ENCODE results near the gene TMEM30B. TPM values are rescaled to one million over a fixed set of nuclear protein-coding genes. Genes with fewer than 3 reads are reported as not detected.

TMEM30B gene
- total and polyA plus RNA-seq, 2 of the 4 experiments (the other 2 are of a cell fraction), result 0.03 TPM; not detected in 1

DNA sequence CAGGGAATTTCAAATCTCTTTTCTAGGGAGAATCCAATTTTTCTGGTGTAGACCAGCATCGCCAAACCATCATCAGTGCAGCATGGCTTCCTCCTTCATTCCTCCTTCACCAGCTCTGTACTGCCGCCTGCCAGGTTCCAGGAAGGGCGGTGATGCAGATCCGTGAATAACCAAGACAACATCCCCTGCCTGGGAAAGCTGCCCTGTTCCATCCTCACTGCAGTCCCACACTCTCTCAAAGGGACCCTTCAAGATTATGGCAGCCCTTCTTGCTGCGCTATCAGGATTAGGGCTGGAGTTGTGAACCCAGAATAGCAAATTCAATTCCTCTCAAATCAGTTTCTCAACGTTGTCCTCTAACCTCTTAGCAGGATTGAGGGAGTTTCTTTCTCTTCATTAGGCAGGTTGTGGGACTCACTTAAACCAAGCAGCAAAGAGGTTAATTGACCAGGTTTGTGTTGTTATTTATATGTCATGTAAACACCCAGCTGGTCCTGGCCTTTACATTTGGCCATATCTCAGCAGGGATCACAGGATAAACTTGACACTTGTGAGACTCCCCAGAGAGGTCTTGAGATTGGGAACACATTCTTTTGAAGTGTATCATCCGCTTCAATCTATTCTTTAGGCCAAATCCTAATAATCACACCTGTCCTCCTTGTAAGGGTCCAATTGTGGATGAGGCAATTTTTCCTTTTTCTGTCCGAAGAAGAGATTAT lies 26.2 kb downstream of the TMEM30B start:
- H3K18ac ChIP-seq (ENCODE audit: low read depth, low read length), result peak overlapping the region; percentile 2
- H4K91ac ChIP-seq (ENCODE audit: insufficient read depth, low read depth, low read length), result peak overlapping the region; percentile 66
- peaks cover 14% of the 10 kb centered on the region for H3K9me1 ChIP-seq (ENCODE audit: insufficient read depth, low read length)
- H3K9me3 ChIP-seq (ENCODE audit: control insufficient read depth, insufficient read depth, low read length), result no peaks in the 10 kb centered on the region
- dilution Hi-C loops (cut with HindIII; ENCODE audit: low sequenced_read_pairs, unreplicated experiment) (no loop called here), intact Hi-C loops (cut with micrococcal nuclease) (loop anchor here (5.0 kb wide), 1 partner anchor 608 kb away; the partner anchor contains the start of gene SIX1), in situ Hi-C loops (cut with MboI; ENCODE audit: low sequenced_read_pairs) (loop anchor here (5.0 kb wide), 3 partner anchors 273 to 623 kb away; partner anchors contain the start of genes SLC38A6 and TRMT5)
- peak overlapping the region; percentile 46; the same call in 1 of the 2 replicates for H4K5ac ChIP-seq (ENCODE audit: low read depth, low read length)
- CTCF ChIA-PET, result no interaction called here
- no peaks in the 10 kb centered on the region for H3K27me3 ChIP-seq (ENCODE audit: control insufficient read depth, insufficient read depth, low read length)
- H2AK9ac ChIP-seq (replicated peaks; ENCODE audit: low read depth, low read length, poor library complexity), result peak overlapping the region; percentile 79
- peak overlapping the region; percentile 95; the same call in 2 of the 3 replicates for H2BK15ac ChIP-seq (ENCODE audit: low read depth, low read length)
- no peak overlapping the region for H3K56ac ChIP-seq (ENCODE audit: extremely low read depth, insufficient read depth, low read length)
- peak overlapping the region; percentile 49 for H2AFZ ChIP-seq (replicated peaks; ENCODE audit: low read length, poor library complexity)
- H3K14ac ChIP-seq (replicated peaks; ENCODE audit: low read depth, low read length), result peak overlapping the region; percentile 77
- peak overlapping the region; percentile 85 for H3K4ac ChIP-seq (ENCODE audit: low read depth, low read length)
- H4K20me1 ChIP-seq (ENCODE audit: insufficient read depth, low read length), result no peaks in the 10 kb centered on the region
- peak overlapping the region; percentile 15 for H2BK5ac ChIP-seq (ENCODE audit: low read depth, low read length, poor library complexity, severe bottlenecking)
- peaks cover 0 to 3% of the 10 kb centered on the region in 2 experiments; a peak in 1 of 4 replicates for H3K79me1 ChIP-seq (ENCODE audit: low read depth in 1 of 2, low read length in 2 of 2)
- peak overlapping the region; percentile 84 for H2BK20ac ChIP-seq (ENCODE audit: low read depth, low read length)
- no TSS peak for BruUV-seq (replicated peaks)
- POLR2A ChIA-PET (ENCODE audit: unreplicated experiment), result no interaction called here
- peak overlapping the region; percentile 56; the same call in 1 of the 2 replicates for H3K23ac ChIP-seq (ENCODE audit: low read depth, low read length)
- H3K9ac ChIP-seq (ENCODE audit: low read depth, low read length), result no peak overlapping the region
- ATAC-seq (ENCODE audit: low read depth) (no peak), DNase-seq (no peak)
- peak overlapping the region; percentile 92 for H2BK120ac ChIP-seq (ENCODE audit: low read depth, low read length)
- no peaks in the 10 kb centered on the region for H3K36me3 ChIP-seq (ENCODE audit: control insufficient read depth, insufficient read depth, low read length)
- no peak overlapping the region for H3K27ac ChIP-seq (ENCODE audit: insufficient read depth, low read length)
- no CpG with 5 or more reads among the region's 8 CpGs for WGBS, 2 experiments (ENCODE audit: extremely low coverage in 2 of 2, insufficient read length in 1 of 2)
- H2AK5ac ChIP-seq (ENCODE audit: low read depth, low read length), result peak overlapping the region; percentile 73; the same call in 1 of the 2 replicates
- no peak overlapping the region for H3K4me3 ChIP-seq (ENCODE audit: insufficient read depth, low read depth, low read length)
- H3K4me2 ChIP-seq (ENCODE audit: low read depth, low read length), result no peak overlapping the region
- H4K8ac ChIP-seq (ENCODE audit: low read depth in 2 of 2, low read length in 2 of 2), result peak overlapping the region in 1 of 2 experiments; percentile 67; a peak in 2 of 4 replicates
- peaks cover 16% of the 10 kb centered on the region for H3K4me1 ChIP-seq (ENCODE audit: control insufficient read depth, insufficient read depth, low read length)
- no peak for TF ChIP-seq MXI1 (IDR thresholded peaks at IDR 0.05; ENCODE audit: borderline replicate concordance, low read depth, low read length)
- TF ChIP-seq POLR2A (IDR thresholded peaks at IDR 0.05; ENCODE audit: low read depth, low read length), result no peak
- no peak for TF ChIP-seq RAD21 (IDR thresholded peaks at IDR 0.05; ENCODE audit: low read length)
- TF ChIP-seq FOS (IDR thresholded peaks at IDR 0.05; ENCODE audit: low read depth, low read length), result no peak
- no peak for TF ChIP-seq NFE2L2 (IDR thresholded peaks at IDR 0.05; ENCODE audit: low read depth, low read length)
- TF ChIP-seq, protein P1, sequence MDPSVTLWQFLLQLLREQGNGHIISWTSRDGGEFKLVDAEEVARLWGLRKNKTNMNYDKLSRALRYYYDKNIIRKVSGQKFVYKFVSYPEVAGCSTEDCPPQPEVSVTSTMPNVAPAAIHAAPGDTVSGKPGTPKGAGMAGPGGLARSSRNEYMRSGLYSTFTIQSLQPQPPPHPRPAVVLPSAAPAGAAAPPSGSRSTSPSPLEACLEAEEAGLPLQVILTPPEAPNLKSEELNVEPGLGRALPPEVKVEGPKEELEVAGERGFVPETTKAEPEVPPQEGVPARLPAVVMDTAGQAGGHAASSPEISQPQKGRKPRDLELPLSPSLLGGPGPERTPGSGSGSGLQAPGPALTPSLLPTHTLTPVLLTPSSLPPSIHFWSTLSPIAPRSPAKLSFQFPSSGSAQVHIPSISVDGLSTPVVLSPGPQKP (IDR thresholded peaks at IDR 0.05; ENCODE audit: borderline replicate concordance, low read depth, low read length), result no peak
- no peak for TF ChIP-seq BHLHE40 (IDR thresholded peaks at IDR 0.05; ENCODE audit: low read depth, low read length)
- no peak for TF ChIP-seq MAFK (IDR thresholded peaks at IDR 0.05; ENCODE audit: low read depth, low read length)
- TF ChIP-seq RCOR1 (IDR thresholded peaks at IDR 0.05; ENCODE audit: insufficient replicate concordance, low read length), result no peak
- no peak for TF ChIP-seq CHD1 (IDR thresholded peaks at IDR 0.05; ENCODE audit: low read depth, low read length)
- TF ChIP-seq, protein P2, sequence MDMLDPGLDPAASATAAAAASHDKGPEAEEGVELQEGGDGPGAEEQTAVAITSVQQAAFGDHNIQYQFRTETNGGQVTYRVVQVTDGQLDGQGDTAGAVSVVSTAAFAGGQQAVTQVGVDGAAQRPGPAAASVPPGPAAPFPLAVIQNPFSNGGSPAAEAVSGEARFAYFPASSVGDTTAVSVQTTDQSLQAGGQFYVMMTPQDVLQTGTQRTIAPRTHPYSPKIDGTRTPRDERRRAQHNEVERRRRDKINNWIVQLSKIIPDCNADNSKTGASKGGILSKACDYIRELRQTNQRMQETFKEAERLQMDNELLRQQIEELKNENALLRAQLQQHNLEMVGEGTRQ (IDR thresholded peaks at IDR 0.05; ENCODE audit: low read depth, low read length), result no peak
- no peak for TF ChIP-seq CEBPB (IDR thresholded peaks at IDR 0.05; ENCODE audit: low read depth, low read length)
- TF ChIP-seq, protein P3, sequence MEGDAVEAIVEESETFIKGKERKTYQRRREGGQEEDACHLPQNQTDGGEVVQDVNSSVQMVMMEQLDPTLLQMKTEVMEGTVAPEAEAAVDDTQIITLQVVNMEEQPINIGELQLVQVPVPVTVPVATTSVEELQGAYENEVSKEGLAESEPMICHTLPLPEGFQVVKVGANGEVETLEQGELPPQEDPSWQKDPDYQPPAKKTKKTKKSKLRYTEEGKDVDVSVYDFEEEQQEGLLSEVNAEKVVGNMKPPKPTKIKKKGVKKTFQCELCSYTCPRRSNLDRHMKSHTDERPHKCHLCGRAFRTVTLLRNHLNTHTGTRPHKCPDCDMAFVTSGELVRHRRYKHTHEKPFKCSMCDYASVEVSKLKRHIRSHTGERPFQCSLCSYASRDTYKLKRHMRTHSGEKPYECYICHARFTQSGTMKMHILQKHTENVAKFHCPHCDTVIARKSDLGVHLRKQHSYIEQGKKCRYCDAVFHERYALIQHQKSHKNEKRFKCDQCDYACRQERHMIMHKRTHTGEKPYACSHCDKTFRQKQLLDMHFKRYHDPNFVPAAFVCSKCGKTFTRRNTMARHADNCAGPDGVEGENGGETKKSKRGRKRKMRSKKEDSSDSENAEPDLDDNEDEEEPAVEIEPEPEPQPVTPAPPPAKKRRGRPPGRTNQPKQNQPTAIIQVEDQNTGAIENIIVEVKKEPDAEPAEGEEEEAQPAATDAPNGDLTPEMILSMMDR (conservative IDR thresholded peaks at IDR 0.05; ENCODE audit: low read depth, low read length), result no peak
- TF ChIP-seq MAZ (IDR thresholded peaks at IDR 0.05; ENCODE audit: borderline replicate concordance, low read depth, low read length), result no peak
- no peak for TF ChIP-seq SMC3 (IDR thresholded peaks at IDR 0.05; ENCODE audit: low read depth, low read length)

Data from IMR-90 (cell line).